Measurements from ENCODE around the gene SPOCD1. TPM values are rescaled to one million over a fixed set of nuclear protein-coding genes. Genes with fewer than 3 reads are reported as not detected.

The SPOCD1 gene
- total RNA-seq, 2 donors from 2014 or later, result 21.6 TPM; not detected in 1

DNA sequence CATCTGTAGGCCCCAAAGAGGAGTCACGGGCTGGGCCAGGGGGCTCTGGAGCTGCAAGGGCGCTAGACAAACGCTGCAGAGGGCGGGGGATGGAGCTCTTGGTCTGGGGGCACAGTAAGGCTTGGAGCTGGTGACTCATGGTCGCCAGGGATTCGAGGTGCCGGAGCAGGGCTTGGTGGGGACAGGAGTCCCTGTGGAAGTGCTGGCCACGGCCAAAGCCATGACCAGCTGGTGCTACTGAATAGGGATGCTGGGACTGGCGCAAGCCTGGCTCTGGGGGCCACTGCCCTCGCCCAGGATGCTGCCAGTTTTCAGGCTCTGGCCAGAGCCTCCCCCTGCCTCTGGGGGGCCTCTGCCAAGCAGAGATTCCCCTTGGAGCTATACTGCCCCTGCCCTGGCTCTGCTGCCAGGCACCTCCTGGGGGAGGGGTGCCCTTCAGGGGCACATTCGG lies 25.2 kb downstream of the SPOCD1 start:
- WGBS, result 91% methylated on average over 11 of the region's 11 CpGs
- DNase-seq (ENCODE audit: low spot score), result no peak
- Histone ChIP-seq H3K27ac (no peak overlapping the region), H3K4me3 (no peak overlapping the region), H3K4me1 (replicated peaks) (no peaks in the 10 kb centered on the region), H3K9me3 (no peaks in the 10 kb centered on the region), H3K36me3 (no peaks in the 10 kb centered on the region), H3K27me3 (replicated peaks; ENCODE audit: insufficient read depth) (no peaks in the 10 kb centered on the region)
- intact Hi-C loops (cut with DNase I), result loop anchor here (5.0 to 10.0 kb wide), 2 partner anchors 174 to 228 kb away; no protein-coding TSS in a partner anchor
- TF ChIP-seq, protein P1, sequence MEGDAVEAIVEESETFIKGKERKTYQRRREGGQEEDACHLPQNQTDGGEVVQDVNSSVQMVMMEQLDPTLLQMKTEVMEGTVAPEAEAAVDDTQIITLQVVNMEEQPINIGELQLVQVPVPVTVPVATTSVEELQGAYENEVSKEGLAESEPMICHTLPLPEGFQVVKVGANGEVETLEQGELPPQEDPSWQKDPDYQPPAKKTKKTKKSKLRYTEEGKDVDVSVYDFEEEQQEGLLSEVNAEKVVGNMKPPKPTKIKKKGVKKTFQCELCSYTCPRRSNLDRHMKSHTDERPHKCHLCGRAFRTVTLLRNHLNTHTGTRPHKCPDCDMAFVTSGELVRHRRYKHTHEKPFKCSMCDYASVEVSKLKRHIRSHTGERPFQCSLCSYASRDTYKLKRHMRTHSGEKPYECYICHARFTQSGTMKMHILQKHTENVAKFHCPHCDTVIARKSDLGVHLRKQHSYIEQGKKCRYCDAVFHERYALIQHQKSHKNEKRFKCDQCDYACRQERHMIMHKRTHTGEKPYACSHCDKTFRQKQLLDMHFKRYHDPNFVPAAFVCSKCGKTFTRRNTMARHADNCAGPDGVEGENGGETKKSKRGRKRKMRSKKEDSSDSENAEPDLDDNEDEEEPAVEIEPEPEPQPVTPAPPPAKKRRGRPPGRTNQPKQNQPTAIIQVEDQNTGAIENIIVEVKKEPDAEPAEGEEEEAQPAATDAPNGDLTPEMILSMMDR (IDR thresholded peaks at IDR 0.05), result no peak
- TF ChIP-seq POLR2A (IDR thresholded peaks at IDR 0.05) (no peak), POLR2AphosphoS5 (IDR thresholded peaks at IDR 0.05) (no peak)

DNA sequence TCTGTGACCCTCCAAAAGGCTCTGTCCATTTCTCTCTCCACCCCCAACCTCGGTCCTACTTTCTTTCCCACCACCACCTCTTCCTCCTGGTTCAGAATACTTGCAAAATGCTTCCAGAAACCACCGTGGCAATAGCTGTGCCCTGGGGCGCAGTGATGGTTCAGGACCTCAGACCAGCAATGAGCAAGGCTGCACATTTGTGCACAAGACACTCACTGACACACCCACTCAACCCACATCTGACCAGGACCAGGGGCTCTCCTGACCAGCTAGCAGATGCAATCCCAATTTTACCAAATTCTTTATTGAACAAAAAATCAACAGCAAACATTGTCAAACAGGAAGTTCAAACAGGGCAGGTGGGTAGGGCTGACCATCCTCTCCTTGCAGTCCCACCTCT lies 25.7 kb downstream of the SPOCD1 start:
- H3K27ac ChIP-seq, result no peak overlapping the region
- H3K27me3 ChIP-seq (replicated peaks; ENCODE audit: insufficient read depth), result no peaks in the 10 kb centered on the region
- H3K4me3 ChIP-seq, result no peak overlapping the region
- TF ChIP-seq, protein P1 (IDR thresholded peaks at IDR 0.05), result no peak
- no peak for TF ChIP-seq POLR2A (IDR thresholded peaks at IDR 0.05)
- no peak for TF ChIP-seq POLR2AphosphoS5 (IDR thresholded peaks at IDR 0.05)
- intact Hi-C loops (cut with DNase I), result loop anchor here (5.0 to 10.0 kb wide), 2 partner anchors 175 to 228 kb away; no protein-coding TSS in a partner anchor
- 84% methylated on average over 3 of the region's 3 CpGs for WGBS
- no peaks in the 10 kb centered on the region for H3K9me3 ChIP-seq
- no peaks in the 10 kb centered on the region for H3K36me3 ChIP-seq
- no peak for DNase-seq (ENCODE audit: low spot score)
- H3K4me1 ChIP-seq (replicated peaks), result no peaks in the 10 kb centered on the region

DNA sequence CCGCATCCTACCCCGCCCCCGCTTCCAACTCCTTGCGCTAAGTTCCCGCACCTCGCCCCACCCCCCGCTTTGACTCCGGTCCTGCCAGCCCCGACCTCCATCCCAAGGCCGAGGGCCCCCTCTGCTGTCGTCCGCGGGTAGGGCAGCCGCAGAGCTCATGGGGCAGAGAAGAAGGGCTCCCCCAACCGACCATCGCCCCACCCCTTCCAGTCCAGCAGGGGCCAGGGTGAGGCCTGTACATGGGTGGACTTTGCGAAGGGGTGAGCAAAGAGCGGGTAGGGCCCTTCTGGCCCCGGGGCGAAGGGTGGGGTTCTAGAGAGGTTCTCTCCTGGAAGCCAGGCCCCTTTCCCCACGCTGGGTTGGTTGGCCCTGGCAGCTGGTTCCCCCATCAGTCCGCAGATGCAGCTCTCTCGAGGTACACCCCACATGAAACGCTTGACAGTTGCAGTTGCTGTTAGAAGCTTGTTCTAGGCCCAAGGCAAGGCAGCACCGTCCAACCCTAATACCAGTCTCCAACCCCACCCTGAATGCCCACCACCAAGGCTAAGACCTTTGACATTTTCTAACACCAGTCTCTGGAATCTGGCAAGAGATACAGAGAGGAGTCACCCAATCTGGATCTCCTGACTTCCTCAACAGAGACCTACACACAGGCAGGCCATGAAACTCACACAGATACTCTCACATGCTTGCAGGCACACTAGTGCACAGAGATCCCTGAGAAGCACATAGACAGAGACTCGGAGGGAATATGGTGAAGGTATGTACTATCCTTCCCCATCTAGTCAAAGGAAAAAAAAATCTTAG lies 26.4 kb downstream of the SPOCD1 start:
- H3K36me3 ChIP-seq, result no peaks in the 10 kb centered on the region
- no peaks in the 10 kb centered on the region for H3K27me3 ChIP-seq (replicated peaks; ENCODE audit: insufficient read depth)
- TF ChIP-seq POLR2A (IDR thresholded peaks at IDR 0.05) (no peak), POLR2AphosphoS5 (IDR thresholded peaks at IDR 0.05) (peak; percentile 67)
- TF ChIP-seq, protein P1 (IDR thresholded peaks at IDR 0.05), result peak; percentile 92 to 99 (median 96)
- H3K4me1 ChIP-seq (replicated peaks), result no peaks in the 10 kb centered on the region
- 16% methylated on average over 26 of the region's 26 CpGs for WGBS
- no peaks in the 10 kb centered on the region for H3K9me3 ChIP-seq
- H3K4me3 ChIP-seq, result peak overlapping the region; percentile 40 to 56
- peak; percentile 95 for DNase-seq (ENCODE audit: low spot score)
- intact Hi-C loops (cut with DNase I), result loop anchor here (2.0 to 10.0 kb wide), 4 partner anchors 25 to 227 kb away; partner anchors contain the start of gene ADGRB2
- peak overlapping the region; percentile 84 to 85 for H3K27ac ChIP-seq

DNA sequence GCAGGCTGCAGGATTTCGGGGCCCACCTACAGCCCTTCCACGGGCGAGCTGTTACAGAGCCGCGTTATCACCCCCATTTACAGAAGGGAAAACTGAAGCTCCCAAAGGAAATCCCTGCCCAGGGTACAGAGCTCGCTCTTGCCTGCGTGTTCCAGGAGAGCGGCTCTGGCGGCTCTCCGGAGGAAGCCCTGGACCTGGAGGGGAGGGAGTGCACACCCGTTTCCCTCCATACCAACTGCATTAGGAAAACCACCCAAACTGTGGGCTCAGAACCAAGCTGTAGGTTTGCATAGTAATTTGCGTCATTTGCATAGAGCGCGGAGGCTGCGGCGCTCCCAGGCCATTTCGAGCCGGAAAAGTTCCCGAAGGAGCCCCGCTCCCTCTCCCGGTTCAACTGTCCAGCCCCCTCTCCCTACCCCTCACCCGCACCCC lies 27.0 kb downstream of the SPOCD1 start:
- Histone ChIP-seq H3K4me1 (replicated peaks) (no peaks in the 10 kb centered on the region), H3K27me3 (replicated peaks; ENCODE audit: insufficient read depth) (no peaks in the 10 kb centered on the region), H3K36me3 (no peaks in the 10 kb centered on the region), H3K27ac (peak overlapping the region; percentile 84 to 85), H3K4me3 (peak overlapping the region; percentile 40 to 56), H3K9me3 (no peaks in the 10 kb centered on the region)
- intact Hi-C loops (cut with DNase I), result loop anchor here (2.0 to 5.0 kb wide), 2 partner anchors 24 to 127 kb away; partner anchors contain the start of gene ADGRB2
- TF ChIP-seq POLR2A (IDR thresholded peaks at IDR 0.05) (no peak), POLR2AphosphoS5 (IDR thresholded peaks at IDR 0.05) (no peak)
- TF ChIP-seq, protein P1 (IDR thresholded peaks at IDR 0.05), result no peak
- under 1% methylated on average over 22 of the region's 22 CpGs for WGBS
- no peak for DNase-seq (ENCODE audit: low spot score)

All from prostate gland (tissue), 2 donors.